ENCODE results near the gene P3H2.

DNA sequence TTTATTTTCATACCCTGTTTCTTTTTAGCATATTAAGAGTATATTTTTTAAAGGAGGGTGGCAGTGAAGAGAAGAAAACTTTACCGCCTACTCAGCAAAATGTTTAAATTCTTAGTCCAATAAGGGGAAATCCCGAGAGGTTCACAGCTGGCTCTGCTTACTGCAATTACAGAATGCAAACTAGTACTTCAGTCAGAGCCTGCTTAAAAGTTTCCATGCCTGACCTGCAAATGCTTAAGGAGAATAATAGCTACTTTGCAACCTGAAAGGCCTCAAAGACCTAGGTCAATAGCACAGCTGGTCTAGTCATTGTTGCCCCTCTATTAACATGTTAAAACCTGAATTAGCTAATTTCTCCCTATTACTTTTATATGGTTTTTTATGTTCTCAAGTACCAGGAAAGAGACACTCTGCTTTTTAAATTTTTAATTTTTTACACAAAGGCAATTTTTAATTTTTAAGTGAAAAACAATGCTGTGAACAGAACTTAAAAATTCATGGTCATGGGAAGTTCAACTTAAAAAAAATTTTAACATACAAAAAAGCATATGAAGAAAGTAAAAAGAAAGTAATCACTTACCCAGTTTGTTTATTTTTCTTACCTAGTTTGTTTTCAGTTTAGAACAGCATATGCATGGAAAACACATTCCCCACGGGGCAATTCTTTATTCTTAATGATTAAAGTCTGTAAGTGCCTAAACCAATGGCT is 79.2 kb downstream of the P3H2 start:
- TF ChIP-seq ZNF274 (IDR thresholded peaks at IDR 0.05; ENCODE audit: low read depth, low read length) (no peak), SUZ12 (IDR thresholded peaks at IDR 0.05; ENCODE audit: extremely low read depth, insufficient read depth, insufficient read length) (no peak), YY1 (IDR thresholded peaks at IDR 0.05; ENCODE audit: insufficient read depth, insufficient read length) (no peak)
